Measurements from ENCODE around the gene FAM149A.

FAM149A gene

GRCh38 chr4:186166852-186167512 lies 62.5 kb downstream of the FAM149A start:
- DNase-seq: no peak

DNA sequence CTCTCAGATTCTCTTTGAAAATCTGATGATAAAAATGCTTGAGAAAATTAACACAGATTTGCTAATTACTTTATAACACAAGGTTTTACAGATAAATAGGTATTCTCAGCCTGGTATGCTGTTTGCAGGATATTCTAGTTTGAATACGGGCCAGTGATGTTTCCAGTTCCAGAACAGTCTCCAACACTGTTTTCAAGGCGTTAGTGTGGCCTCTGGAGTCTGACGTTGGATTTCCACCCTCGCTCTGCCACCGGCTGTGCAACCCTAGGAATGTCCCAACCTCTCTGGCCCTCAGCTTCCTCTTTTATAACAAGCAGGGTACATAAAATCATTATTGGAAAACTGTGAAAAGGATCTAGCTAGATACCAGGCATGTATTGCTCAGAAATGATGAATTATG lies 63.1 kb downstream of the FAM149A start:
- no peak for DNase-seq

DNA sequence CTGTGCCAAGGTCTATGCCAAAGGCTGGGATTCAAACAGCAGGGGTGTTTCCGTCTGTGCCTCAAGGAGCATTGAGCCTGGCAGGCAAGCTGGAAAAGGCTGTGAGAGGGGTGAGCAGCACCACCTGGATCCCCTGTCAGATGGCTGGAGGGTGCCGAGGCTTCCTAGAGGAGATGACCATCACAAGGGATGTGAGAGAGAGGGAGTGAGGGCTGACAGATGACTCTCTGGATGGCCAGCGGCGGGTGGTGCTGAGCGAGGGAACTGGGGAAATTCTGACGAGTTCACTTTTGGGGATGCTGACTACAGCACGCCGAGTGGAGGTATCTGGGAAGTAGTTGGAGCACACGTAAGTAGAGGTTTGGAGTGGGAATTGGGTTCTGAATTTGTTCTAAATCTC lies 64.2 kb downstream of the FAM149A start:
- DNase-seq: no peak

DNA sequence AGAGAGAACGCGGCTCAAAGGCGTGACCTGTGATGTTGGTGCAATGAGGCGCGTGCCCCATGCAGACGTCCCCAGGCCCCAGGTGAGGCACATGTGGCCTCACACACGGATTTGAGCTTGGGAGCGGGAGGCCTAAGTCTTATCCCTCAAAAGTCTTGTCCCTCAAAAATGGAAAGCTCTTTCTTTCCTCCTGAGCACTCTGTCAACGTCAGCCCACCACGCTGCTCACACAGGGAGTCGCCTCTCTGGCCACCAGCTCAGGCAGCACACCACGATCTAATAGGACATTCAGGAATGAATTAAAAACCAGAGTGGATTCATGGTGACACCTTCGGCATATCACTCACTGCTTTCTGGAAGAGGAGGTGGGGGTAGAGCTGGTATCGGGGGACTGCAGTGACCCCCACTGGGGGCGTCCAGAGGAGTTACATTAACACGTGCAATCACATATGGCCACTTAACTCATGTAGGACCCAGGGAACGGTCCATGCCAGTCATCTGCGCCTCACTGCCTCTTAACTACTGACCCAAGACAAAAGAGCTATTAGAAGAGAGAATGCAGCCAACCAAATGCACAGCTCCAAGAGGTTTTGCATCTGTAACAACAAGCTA lies 64.9 kb downstream of the FAM149A start:
- DNase-seq: no peak

GRCh38 chr4:186169945-186170802 lies 65.7 kb downstream of the FAM149A start:
- DNase-seq: no peak

GRCh38 chr4:186170966-186171365 lies 66.5 kb downstream of the FAM149A start:
- DNase-seq: no peak

DNA sequence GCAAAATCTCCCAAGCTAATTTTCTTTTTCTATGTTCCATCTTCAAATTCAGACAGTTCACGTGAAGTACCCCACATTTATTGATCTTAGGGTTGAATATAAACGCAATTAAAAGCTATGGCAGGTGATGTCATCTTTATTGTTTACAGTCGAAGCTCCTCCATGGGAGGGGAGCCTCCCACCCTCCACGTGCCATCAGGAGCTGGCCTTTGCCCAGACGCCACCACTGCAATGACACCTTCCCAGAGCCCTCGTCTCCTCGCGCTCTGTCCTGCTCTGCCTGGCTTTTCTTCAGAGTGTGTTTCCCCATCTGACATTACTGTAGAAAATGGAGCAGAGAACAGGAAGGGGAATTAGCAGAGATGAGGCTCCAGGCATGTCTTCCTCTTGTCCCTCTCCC lies 68.0 kb downstream of the FAM149A start:
- no peak for DNase-seq

GRCh38 chr4:186188107-186188506 lies 83.6 kb downstream of the FAM149A start:
- DNase-seq: no peak

GRCh38 chr4:186189656-186190055 lies 85.2 kb downstream of the FAM149A start:
- no peak for DNase-seq

DNA sequence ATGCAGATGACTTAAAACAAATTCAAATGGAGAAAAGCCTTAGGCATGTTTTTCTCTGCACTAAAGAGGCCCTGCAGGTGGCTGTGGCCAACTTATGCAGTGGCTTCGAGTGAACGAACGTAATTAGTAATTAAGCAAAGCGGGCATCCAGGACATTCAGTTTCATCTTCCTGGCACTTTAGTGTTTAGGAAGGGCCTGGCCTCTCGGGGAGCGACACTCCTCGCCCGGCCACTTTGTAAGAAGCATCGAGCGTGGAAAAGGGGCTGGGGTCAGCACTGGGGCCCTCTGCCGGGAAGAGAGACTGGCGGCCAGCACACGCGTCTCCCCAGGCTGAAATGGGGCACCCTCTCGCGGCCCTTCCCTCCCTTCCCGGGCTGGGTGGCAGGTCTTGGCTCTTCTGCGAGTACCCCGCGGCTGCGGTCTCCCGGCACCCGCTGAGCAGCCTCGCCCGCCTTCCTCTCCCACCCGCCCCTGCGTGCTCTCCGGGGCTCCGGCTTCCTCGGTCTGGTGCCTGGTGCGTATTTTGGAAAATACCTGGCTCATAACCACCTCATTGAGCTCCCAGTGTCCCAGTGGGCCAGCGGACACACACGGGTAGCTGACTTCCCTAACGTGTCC lies 86.2 kb downstream of the FAM149A start:
- no peak for DNase-seq

DNA sequence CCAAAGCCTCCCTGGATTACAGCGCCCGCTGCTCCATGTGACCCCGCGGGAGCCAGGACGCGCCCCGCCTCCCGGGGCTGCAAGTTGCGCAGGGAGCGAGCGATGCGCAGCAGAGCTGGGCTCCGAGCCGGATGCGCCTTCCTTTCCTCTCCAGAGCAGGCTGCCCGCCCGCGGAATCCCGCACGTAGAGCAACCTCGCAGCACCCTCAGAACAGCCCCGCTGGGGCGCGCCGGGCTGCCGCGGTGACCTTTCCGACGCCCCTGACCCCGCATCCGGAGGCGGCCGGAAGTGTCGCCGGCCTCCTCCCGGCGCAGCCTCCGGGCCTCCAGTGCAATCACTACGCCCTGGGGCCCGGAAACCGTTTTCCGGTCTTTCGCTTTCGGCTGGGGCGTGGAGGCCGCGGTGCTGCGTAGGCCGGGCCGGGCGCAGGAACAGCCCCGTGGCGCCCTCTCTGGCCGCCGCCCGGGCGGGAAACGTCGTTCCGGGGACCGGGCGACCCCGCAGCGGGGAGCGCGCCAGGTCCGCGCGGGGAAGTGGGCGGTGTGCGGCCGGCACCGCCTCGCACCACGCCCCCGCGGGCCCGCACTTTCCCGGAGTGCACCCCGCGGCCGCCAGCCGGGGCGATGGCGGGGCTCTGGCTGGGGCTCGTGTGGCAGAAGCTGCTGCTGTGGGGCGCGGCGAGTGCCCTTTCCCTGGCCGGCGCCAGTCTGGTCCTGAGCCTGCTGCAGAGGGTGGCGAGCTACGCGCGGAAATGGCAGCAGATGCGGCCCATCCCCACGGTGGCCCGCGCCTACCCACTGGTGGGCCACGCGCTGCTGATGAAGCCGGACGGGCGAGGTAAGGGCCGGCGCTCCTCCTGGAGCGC lies 86.9 kb downstream of the FAM149A start, which contains the start of gene CYP4V2:
Gene CYP4V2 (plus strand): TSS at position 368 of the 866 bp plus-strand sequence. CDS start 257 bp downstream, at position 625.
- DNase-seq: no peak

DNA sequence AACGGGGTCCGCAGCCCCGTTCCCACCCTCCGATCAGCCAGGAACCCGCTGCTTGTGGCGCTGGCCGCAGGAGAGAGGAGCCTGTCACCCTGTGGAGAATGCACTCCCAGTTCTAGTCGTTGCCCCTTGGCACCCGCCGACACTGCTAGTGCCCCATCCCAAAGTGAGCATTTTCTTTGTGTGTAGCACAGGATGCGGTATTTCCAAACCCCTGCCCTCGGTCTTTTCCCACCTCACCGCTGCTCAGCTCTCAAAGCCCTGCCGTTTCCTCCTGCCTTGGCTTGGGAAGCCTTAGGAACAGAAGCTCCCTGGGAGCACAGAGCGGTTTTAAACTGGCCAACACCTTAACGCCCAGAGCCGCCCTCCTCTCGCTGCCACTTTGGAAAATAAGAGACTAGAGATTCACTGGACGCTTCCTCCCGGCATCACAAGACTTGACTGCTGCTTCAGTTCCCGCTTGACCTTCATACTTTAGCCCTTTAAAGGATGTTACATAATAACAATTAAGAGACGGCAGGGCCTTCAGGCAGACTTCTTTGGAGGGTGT lies 87.6 kb downstream of the FAM149A start:
- no peak for DNase-seq

- DNase-seq: no peak
These were observed 89.3 kb downstream of the FAM149A start for GRCh38 chr4:186193851-186194250.

DNA sequence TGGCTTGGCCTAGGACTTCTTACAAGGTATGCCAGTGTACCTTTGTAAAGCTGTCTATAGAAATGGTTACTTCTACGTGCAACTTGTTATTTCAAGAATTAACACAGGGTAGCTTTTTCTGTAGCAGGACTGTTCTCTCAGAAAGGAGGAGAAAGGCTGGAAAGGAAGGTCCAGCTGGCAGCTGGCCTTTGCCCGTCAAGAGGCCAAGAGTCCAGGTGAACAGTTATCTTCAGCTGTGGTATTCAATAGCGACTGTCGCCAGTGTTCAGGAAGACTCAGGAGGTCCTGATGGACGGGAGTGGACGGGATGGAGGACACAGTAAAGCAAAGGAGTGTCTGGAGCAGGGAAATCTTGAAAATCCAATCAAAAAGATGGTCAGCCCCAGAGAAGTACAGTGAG lies 91.6 kb downstream of the FAM149A start:
- no peak for DNase-seq

DNA sequence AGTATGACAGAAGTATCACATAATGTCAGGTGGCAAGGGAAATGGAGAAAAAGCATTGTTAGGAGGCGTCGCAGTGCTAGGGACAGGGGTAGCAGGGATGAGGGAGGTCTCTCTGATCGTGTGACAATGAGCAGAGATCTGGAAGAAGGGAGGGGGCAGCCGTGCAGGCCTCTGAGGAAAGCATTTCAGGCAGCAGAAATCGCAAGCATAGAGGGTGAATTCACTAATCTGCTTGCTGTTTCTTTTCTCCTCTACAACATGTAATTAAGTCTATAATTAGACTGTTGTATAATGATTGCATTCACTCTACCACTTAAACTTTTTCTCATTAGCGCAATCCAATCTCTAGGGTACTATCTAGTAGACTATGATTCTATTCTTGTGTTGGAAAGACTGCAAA lies 96.0 kb downstream of the FAM149A start:
- DNase-seq: no peak

- no peak for DNase-seq
These were observed 96.5 kb downstream of the FAM149A start for GRCh38 chr4:186201010-186201409.

DNA sequence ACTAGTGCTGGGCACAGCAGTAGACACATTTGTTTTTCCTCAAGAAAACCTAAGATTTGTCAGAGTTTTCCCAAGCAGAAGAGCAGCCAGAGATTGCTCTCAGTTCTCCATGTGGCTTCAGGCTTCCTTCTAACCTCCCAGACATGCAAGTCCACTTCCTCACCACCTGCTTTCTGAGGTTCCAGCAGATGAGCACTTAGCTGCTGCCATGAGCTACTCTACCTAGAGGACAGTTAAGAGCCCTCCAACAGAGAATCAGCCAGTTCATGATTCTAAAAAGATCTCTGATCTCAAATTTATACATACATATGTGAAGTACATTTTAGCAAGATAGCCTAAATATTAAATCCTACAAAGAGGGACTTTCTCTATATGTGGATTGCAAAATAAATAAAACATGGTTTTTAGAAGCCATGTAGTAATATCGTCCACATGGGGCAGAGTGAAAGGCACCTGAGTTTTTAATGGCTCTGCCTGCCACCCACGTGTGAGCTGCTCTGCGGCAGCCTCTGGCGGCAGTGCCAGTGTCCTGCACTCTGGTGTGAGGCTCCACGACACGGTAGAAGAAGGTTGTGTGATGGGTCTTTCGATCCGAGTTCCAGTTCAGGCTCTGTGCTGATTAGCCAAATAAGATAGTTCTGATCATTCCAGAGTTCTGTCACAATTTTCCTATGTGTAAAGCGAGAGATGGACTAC lies 97.2 kb downstream of the FAM149A start:
- peak; percentile 1 for DNase-seq

- no peak for DNase-seq
These were observed 98.1 kb downstream of the FAM149A start for GRCh38 chr4:186202490-186203140.

- DNase-seq: no peak
These were observed 98.9 kb downstream of the FAM149A start for GRCh38 chr4:186203406-186203805.

- no peak for DNase-seq
These were observed 99.6 kb downstream of the FAM149A start for GRCh38 chr4:186204103-186204559.

GRCh38 chr4:186204686-186205085 lies 100.2 kb downstream of the FAM149A start:
- DNase-seq: no peak
